C4-2B (cell line): ENCODE results near the gene ZNF444.

Experiments used
- ZFX ChIP-seq: fragments of 450-650 bp; IDR thresholded peaks from 2 replicates; pipeline ENCODE4 v1.6.1; 2017
- TF ChIP-seq, protein P1 (sequence below): fragments of 450-650 bp; conservative IDR thresholded peaks from 2 replicates; pipeline ENCODE4 v1.5.1; 2017; ENCODE audit warnings: mild to moderate bottlenecking

DNA sequence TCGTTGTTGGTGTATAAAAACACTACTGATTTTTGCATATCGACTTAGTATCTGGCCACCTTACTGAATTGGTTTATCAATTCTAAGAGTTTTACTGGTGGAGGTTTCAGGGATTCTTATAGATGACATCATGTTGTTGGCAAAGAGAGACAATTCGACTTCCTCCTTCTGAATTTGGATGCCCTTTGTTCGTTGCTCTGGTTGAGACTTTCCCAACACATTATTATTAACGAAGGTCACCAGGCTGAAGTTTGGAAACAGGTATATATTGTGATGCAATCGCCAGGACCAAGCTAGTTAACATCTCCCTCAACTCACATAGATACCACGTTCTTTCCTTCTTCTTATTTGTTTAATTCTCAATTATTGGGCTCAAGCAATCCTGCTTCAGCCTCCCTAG is 58.6 kb downstream of the ZNF444 start:
- TF ChIP-seq, protein P1, sequence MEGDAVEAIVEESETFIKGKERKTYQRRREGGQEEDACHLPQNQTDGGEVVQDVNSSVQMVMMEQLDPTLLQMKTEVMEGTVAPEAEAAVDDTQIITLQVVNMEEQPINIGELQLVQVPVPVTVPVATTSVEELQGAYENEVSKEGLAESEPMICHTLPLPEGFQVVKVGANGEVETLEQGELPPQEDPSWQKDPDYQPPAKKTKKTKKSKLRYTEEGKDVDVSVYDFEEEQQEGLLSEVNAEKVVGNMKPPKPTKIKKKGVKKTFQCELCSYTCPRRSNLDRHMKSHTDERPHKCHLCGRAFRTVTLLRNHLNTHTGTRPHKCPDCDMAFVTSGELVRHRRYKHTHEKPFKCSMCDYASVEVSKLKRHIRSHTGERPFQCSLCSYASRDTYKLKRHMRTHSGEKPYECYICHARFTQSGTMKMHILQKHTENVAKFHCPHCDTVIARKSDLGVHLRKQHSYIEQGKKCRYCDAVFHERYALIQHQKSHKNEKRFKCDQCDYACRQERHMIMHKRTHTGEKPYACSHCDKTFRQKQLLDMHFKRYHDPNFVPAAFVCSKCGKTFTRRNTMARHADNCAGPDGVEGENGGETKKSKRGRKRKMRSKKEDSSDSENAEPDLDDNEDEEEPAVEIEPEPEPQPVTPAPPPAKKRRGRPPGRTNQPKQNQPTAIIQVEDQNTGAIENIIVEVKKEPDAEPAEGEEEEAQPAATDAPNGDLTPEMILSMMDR, result no peak
- TF ChIP-seq ZFX, result no peak
